Measurements from ENCODE around the gene CELF1. TPM values are rescaled to one million over a fixed set of nuclear protein-coding genes. Genes with fewer than 3 reads are reported as not detected.
"Not testable (repeated sequence)": the region's sequence is repeated elsewhere in the genome, so short reads cannot be mapped to it uniquely, and the experiment has no call there.

Gene CELF1
- total RNA-seq, 1 donor from 2014 or later: 136 TPM

DNA sequence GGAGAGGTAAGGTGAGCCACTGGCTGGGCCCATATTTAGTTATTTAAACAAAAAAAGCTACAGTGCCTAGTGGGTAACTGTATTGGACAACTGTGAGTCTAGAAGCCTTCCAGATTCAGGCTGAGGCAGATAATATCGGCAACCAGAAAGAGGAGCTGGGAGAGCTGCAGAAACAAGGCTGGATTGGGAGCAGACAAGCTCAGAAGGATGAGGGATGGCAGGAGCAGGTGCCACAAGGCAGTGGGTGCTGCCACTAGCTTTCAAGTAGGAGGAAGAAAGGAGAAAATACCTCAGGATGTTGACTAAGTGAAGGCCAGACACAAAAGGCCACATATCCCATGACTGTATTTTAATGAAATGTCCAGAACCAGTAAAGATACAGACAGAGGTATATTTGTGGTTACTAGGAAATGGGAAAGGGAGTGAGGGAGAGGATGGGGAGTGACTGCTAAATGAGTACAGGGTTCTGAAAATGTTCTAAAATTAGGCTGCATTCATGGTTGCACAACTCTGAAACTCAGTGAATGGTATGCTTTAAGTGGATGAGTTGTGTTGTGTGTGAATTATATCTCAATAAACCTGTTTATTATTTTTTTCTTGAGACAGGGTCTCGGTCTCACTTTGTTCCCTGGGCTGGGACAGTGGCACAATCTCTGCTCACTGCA lies 92.2 kb downstream of the CELF1 start:
- no peak overlapping the region for H3K4me3 Mint-ChIP-seq
- intact Hi-C loops (cut with micrococcal nuclease): no loop called here
- ChIA-PET CTCF (no interaction called here), POLR2A (no interaction called here)
- no peaks in the 10 kb centered on the region for H3K27me3 Mint-ChIP-seq
- H3K27ac Mint-ChIP-seq: no peak overlapping the region
- no peak for DNase-seq
- no peaks in the 10 kb centered on the region for H3K4me1 Mint-ChIP-seq
- no peaks in the 10 kb centered on the region for H3K9me3 Mint-ChIP-seq
- peaks cover 30% of the 10 kb centered on the region for H3K36me3 Mint-ChIP-seq (ENCODE audit: low read depth)
- TF ChIP-seq, protein P1, sequence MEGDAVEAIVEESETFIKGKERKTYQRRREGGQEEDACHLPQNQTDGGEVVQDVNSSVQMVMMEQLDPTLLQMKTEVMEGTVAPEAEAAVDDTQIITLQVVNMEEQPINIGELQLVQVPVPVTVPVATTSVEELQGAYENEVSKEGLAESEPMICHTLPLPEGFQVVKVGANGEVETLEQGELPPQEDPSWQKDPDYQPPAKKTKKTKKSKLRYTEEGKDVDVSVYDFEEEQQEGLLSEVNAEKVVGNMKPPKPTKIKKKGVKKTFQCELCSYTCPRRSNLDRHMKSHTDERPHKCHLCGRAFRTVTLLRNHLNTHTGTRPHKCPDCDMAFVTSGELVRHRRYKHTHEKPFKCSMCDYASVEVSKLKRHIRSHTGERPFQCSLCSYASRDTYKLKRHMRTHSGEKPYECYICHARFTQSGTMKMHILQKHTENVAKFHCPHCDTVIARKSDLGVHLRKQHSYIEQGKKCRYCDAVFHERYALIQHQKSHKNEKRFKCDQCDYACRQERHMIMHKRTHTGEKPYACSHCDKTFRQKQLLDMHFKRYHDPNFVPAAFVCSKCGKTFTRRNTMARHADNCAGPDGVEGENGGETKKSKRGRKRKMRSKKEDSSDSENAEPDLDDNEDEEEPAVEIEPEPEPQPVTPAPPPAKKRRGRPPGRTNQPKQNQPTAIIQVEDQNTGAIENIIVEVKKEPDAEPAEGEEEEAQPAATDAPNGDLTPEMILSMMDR (IDR thresholded peaks at IDR 0.05): no peak
- ATAC-seq (ENCODE audit: low read depth): no peak

DNA sequence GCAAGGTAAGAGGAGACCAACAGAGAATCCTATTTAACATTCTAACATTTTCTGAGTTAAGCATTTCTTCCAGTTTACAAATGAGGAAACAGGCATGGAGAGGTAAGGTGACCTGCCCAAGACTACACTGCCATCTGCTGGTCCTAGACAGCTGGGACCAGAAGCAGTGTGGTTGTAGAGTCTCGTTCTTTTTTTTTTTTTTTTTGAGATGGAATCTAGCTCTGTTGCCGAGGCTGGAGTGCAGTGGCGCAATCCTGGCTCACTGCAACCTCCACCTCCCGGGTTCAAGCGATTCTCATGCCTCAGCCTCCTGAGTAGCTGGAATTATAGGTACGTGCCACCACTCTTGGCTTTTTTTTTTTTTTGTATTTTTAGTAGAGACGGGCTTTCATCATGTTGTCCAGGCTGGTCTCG lies 98.7 kb downstream of the CELF1 start:
- POLR2A ChIA-PET: interaction anchor here (0.6 to 1.6 kb wide), 3 partner anchors 76 to 936 kb away, joined by 3 to 5 read pairs (median 4); partner anchors contain the start of gene SPI1
- CTCF ChIA-PET: interaction anchor here (0.5 to 1.3 kb wide), 5 partner anchors 11 to 276 kb away, joined by 3 to 6 read pairs (median 3); no protein-coding TSS in a partner anchor
- H3K36me3 Mint-ChIP-seq (ENCODE audit: low read depth); H3K4me1 Mint-ChIP-seq; H3K4me3 Mint-ChIP-seq; H3K9me3 Mint-ChIP-seq; H3K27ac Mint-ChIP-seq; H3K27me3 Mint-ChIP-seq: not testable (repeated sequence)
- intact Hi-C loops (cut with micrococcal nuclease): loop anchor here (1.0 to 2.0 kb wide), 6 partner anchors 45 to 565 kb away; partner anchors contain the start of gene SLC39A13
- peak; percentile 96 for ATAC-seq (ENCODE audit: low read depth)
- DNase-seq: peak; percentile 24

DNA sequence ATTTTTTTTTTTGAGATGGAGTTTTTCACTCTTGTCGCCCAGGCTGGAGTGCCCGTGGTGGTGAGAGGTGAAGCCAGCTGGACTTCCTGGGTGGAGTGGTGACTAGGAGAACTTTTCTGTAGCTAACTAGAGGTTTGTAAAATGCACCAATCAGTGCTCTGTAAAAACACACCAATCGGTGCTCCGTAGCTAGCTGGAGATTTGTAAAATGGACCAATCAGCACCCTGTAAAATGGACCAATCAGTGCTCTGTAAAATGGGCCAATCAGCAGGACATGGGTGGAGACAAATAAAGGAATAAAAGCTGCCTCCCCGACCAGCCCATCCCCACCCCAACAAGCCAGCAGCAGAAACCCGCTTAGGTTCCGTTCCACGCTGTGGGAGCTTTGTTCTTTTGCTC lies 99.6 kb downstream of the CELF1 start:
- Mint-ChIP-seq H3K27ac (no peak overlapping the region), H3K36me3 (ENCODE audit: low read depth) (no peaks in the 10 kb centered on the region), H3K4me1 (peaks cover 5% of the 10 kb centered on the region), H3K27me3 (no peaks in the 10 kb centered on the region), H3K4me3 (no peak overlapping the region), H3K9me3 (no peaks in the 10 kb centered on the region)
- DNase-seq (no peak), ATAC-seq (ENCODE audit: low read depth) (no peak)
- ChIA-PET POLR2A (interaction anchor here (0.6 to 1.6 kb wide), 2 partner anchors 86 to 239 kb away, joined by 3 to 4 read pairs; no protein-coding TSS in a partner anchor), CTCF (interaction anchor here (0.6 to 1.3 kb wide), 4 partner anchors 18 to 566 kb away, joined by 3 to 6 read pairs (median 3); no protein-coding TSS in a partner anchor)
- intact Hi-C loops (cut with micrococcal nuclease): no loop called here
- TF ChIP-seq, protein P1 (IDR thresholded peaks at IDR 0.05): no peak

DNA sequence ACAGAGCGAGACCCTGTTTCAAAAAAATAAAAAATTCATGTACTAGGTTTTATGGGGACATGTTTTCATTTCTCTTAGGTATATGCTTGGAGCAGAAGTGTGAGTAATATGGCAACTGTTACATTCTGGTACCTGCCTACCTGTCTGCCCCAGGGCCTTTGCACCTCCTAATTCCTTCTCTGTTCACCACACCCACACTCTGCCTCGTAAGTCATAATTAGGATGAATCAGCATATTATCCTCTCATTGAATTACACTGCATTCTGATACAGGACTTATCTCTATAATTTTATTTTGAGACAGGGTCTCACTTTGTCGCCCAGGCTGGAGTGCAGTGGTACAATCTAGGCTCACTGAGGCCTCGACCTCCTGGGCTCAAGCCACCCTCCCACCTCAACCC lies 100.9 kb downstream of the CELF1 start:
- Mint-ChIP-seq H3K27ac (no peak overlapping the region), H3K27me3 (no peaks in the 10 kb centered on the region), H3K4me1 (peaks cover 5% of the 10 kb centered on the region), H3K4me3 (no peak overlapping the region), H3K36me3 (ENCODE audit: low read depth) (no peaks in the 10 kb centered on the region), H3K9me3 (no peaks in the 10 kb centered on the region)
- TF ChIP-seq, protein P1 (IDR thresholded peaks at IDR 0.05): no peak
- DNase-seq (no peak), ATAC-seq (ENCODE audit: low read depth) (no peak)
- intact Hi-C loops (cut with micrococcal nuclease): no loop called here
- POLR2A ChIA-PET: no interaction called here
- CTCF ChIA-PET: no interaction called here

DNA sequence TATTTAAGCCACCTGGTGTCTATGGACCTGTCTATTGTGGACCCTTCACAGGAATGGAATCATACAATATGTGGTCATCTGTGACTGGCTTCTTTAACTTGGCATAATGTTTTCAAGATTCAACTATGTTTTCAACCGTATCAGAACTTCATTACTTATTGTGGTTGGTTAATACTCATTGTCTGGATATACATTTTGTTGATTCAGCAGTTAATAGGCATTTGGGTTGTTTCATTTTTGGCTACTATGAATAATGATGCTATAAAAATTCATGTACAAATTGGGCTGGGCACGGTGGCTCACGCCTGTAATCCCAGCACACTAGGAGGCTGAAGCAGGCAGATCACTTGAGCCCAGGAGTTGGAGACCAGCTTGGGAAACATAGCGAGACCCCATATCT lies 101.5 kb downstream of the CELF1 start:
- CTCF ChIA-PET: no interaction called here
- H3K27ac Mint-ChIP-seq: no peak overlapping the region
- POLR2A ChIA-PET: no interaction called here
- TF ChIP-seq, protein P1 (IDR thresholded peaks at IDR 0.05): no peak
- H3K9me3 Mint-ChIP-seq: no peaks in the 10 kb centered on the region
- peaks cover 5% of the 10 kb centered on the region for H3K4me1 Mint-ChIP-seq
- no peaks in the 10 kb centered on the region for H3K27me3 Mint-ChIP-seq
- DNase-seq: no peak
- ATAC-seq (ENCODE audit: low read depth): no peak
- H3K36me3 Mint-ChIP-seq (ENCODE audit: low read depth): no peaks in the 10 kb centered on the region
- H3K4me3 Mint-ChIP-seq: no peak overlapping the region
- intact Hi-C loops (cut with micrococcal nuclease): no loop called here
